HG03103 (cell line): ENCODE results near the gene ABCB11.
"Not testable (repeated sequence)": the region's sequence is repeated elsewhere in the genome, so short reads cannot be mapped to it uniquely, and the experiment has no call there.

Experiments
- ATAC-seq: cut with Tn5 transposase; IDR thresholded peaks from one replicate; pipeline ENCODE4 v1.9.1; 2021; ENCODE audit warnings: low read depth; ENCODE audit not compliant: unreplicated experiment

Gene ABCB11

DNA sequence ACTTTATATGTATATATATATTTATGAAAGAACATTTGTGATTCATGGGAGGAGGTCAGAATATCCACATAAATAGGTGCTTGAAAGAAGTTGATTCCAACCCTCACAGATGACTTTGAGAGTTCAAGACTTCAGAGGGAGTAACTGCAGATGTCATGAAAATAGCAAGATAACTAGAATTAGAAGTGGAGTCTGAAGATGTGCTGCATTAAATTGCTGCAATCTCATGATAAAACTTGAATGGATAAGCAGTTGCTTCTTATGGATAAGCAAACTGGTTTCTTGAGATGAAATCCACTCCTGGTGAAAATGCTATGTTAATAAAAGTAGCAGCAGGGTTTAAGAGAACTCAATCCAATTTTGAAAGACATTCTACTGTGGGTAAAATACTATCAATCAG, 89.8 kb downstream of the ABCB11 start:
- no peak for ATAC-seq

DNA sequence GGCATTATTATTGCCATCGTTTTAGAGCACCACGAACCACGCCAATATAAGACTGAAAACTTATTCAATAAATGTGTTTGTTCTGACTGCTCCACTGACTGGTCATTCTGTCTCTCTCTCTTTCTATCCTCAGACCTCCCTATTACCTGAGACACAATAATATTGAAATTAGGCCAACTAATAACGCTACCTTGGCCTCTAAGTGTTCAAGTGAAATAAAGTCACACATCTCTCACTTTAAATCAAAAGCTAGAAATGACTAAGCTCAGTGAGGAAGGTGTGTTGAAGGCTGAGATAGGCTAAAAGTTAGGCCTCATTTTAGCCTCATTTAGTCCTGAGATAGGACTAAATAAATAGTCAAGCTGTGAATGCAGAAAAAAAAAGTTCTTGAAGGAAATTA, 91.2 kb downstream of the ABCB11 start:
- no peak for ATAC-seq

DNA sequence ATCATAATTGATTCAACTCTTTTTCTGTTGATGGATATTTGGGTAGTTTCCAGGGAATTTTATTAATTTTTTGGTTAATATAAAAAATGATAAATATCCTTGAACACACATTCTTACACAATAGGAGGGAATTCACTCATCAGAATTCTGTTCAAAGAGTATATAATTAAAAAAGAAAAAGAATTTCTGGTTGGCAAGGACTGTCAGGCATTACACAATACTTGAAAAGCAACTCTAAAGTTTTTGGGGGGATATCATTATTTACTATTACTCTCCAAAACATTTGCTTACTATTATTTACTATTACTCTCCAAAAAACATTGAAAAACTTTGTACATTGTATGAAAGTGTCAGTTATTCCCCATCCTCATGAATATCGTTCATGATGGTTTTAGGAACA, 92.1 kb downstream of the ABCB11 start:
- ATAC-seq: no peak

DNA sequence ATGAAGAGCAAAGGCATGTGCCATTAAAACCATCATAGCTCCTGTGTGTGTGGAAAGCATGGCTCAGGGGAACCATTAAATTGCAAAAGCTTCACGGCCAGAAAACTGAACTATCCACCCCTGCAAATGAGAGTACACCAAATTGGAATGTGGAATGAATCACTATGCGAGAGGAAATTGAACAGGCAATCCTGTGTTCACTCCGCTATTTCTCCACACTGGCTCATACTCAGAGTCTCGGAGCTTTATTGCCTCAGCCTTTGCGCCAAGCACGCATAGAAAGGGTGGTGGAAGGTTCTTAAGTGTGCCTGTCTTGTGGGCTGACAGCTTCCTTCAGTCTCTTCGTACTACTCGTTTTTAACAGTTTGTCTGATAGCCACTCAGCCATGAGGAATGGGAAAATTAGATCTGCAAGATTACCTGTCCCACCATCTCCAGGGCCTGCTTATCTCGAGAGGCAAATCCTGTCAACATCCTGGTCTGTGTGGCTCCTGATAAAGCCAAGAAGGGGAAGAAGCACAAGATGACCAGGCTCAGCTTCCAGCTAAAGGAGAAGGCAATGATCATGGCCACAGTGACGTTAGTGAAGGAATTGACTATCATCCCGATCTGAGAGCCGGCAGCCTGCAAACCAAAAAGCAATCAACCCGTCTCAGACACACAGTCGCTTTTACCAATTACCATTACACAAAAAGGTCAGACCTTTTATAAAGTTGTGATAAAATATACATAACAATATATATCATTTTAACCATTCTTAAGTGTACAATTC, 95.1 kb downstream of the ABCB11 start:
- no peak for ATAC-seq

DNA sequence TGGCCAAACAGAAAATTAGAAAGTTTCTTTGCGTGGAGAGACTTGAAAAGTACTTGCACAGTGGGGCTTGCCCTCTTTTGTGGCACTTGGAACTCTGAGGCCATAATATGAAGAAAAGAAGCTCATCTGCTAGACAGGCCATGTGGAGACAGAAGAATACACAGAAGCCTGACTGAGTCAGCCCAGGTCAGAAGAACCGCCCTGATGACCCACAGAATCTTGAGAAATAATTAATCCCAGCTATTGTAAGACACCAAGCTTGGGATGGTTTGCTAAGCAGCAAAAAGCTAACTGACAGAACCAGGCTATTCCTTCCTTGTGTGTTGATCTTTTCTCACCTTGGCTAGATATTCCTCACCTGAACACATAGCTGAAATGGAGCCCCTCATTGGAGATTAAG, 96.3 kb downstream of the ABCB11 start:
- no peak for ATAC-seq

DNA sequence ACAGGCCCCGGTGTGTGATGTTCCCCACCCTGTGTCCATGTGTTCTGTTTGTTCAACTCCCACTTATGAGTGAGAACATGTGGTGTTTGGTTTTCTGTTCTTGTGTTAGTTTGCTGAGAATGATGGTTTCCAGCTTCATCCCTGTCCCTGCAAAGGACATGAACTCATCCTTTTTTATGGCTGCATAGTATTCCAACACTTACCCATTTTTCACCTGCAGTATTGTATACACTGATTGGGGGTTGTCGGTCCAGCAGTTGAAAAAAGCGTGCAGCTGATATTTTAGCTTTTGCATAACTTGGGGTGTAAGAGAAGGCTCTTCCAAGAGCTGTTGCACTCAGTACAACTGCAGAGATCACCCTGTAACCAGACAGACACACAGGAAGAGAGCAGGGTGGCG, 99.0 kb downstream of the ABCB11 start:
- not testable (repeated sequence) for ATAC-seq

DNA sequence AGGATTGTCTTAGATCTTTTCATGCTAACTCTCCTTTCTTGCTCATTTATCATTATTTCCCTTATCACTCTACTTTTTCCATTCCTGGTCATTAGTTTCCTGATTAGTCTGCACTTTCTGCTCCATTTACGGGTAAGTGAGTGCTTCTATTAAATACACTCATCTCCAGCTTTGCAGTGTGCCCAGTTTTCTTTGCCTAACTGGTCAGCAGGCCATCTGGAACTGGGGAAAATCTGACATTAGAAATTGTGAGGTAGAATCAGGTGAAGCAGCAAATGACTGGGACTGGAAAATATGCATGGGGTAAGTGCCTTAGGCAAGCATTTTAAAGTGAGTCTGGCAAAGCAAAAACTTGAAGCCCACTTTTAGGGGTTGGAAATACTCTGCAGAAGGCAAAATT, 100.9 kb downstream of the ABCB11 start:
- ATAC-seq: no peak

DNA sequence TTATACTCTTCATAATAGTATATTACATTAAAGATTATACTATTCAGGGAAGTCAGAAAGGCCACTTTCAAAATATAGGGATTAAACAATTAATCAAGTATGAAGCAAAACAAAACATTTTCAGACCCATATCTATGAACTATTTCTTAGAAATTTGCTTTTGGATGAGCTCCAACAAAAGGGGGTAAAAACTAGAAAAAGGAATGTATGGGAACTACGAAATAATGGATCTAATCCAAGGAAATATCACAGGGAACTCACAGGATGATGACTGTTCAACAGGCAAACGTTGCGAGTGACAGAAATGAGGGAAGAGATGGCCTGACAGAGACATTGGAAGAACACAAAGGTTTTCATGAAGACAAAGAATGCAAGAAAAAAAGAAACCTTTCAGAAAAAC, 102.1 kb downstream of the ABCB11 start:
- no peak for ATAC-seq

DNA sequence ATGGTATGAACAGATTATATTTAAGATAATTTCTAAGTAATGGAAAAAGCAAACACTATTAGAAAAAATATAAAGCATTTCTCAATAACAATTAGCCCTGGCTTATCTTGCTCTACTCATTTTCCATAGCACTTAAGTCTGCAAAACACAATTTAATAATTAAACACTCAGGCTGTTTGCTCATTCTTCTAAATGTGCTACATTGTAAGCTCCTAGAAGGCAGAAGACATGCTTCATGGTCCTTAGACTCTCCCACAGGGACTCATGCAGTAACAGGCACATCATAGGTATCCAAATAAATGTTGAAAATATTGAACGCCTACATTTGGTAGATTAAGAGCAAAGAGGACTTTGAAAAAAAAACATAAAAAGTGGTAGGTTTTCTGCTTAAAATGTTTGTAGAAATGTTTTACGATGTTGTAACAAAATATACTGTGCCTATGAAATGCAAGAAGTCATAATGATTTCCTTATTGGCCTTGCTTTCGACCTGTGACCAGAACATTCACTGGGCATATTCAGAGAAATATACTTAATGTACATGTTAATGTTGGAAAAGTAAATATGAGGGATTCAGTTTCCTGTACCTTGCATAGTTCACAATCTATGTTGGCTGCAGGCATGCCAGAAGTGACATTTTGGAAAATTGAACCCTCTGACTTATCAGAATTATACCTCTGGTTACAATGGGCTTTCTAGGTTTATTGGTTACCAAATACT, 102.9 kb downstream of the ABCB11 start:
- ATAC-seq: no peak

DNA sequence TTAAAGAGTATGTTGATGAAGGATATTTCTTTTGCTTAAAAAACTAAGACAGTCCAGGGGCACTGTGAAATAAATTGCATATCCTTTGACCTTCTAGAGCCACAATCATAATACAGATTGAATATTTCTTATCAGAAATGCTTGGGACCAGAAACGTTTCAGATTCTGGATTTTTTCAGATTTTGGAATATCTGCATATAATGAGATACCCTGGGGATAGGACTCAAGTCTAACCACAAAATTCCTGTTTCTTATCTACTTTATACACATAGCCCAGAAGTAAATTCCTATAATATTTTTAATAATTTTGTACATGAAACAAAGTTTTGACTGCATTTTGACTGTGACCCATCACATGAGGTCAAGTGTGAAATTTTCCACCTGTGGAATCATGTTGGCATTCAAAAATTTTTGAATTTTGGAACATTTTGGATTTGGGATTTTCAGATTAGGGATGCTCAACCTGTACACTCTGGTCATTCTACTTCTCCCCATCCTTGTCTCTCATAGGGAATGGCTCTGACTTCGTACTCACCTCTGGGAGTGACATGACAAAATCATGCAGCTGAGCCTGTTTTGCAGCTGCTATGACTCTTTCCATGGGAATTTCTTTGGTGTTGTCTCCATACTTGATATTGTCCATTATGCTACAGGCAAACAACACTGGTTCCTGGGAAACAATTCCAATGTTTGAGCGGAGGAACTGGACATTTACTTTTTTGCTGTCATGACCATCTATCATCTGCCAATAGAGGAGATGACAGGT, 104.3 kb downstream of the ABCB11 start:
- ATAC-seq: no peak

DNA sequence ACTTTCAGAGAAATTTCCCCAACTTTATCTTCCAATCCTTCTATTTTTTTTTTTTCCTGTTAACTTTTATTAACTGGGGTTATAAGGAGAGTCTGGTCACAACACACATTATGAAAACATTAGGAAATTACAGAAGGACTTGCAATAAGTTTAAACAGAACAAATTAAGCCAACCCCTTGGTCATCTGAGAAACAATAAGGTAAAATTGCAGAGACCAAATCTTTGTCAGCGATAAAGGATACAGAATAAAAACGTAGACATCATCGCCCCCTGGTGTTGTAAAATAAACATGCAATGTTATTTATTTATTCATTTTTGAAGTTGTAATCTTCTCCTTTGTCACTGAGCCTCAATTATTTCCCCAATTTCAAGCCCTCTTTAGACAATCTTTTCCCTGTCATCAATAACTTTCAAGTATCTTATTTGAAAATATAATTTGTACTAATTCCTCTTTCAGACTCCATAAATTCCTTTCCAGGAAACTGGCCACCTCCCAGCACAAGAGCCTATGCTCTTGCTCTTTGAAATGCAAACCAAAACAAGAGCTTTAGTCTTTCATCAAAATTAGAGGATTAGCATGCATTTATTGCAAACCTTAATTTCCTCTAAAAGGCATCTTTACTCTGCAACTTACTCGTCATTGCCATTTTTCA, 110.5 kb downstream of the ABCB11 start:
- ATAC-seq: no peak

DNA sequence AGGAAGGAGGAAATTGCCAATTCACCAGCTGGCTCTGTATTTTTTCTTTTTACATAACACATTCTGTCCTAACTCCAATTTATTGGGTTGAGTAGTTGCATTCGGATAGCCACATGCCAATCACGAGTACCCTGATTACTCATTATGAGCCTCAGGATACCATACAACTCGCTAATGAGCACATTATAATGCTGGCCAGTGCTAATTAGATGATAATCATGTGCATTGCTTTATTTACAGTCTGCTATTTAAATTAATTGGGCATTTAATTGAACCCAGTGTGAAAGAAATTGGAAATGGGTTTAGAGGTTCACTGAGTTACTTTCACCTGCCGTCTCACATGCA, 114.8 kb downstream of the ABCB11 start:
- ATAC-seq: no peak

DNA sequence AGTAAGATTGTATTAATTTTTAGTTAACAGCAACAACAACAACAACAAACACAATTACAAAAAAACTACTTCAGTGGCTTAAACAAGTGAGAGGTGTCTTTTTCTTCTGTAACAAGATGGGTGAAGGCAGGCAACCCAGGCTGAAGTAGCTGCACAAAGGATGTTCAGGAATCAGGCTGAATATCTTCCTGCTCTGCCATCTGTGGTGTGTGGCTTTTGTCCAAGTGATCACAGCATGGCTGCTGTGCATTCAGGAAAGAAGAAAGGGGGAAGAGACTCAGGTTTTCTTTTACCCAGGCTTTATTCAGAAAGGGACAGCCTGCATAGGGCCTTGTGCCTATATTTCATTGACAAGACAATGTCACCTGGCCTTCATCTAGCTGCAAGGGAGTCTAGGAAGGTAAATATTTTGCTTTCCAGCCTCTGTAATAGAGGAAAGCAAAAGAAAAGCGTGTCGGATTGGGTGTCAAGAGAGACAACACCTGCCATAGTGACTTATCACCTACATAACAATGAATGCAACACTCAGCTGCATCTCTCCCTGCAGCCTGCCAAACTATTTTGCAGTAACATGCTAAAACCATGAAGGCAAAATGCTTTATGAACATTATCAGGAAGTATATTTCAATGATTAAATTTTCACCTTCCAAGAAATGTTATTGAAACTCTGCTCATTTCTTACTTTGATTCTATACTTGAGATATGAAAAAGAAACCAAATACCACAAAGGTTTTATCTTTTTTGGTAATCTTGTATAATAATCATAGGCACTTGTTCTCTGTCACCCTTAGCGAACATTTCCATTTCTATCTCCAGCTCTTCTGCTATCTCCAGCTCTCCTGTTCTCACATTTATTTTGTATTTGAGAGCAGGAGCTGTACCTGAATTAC, 115.4 kb downstream of the ABCB11 start:
- ATAC-seq: no peak

DNA sequence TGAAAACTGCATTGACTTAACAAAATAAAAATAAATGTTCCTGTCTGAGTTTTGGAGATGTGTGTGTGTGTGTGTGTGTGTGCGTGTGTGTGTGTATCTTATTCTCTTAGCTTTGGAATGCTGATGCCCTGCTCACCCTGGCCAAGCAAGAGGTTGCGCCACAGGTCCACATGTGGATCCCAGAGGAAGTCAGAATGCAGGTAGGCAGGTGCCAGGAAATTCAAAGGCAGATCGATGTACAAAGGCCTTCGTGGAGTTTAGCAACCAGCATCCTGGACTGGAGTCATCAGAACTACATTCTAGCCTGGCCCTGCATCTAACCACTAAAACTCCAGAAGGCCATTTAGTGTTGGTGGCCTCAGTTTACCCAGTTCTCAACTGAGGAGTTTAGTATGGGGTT, 117.6 kb downstream of the ABCB11 start:
- ATAC-seq: no peak

DNA sequence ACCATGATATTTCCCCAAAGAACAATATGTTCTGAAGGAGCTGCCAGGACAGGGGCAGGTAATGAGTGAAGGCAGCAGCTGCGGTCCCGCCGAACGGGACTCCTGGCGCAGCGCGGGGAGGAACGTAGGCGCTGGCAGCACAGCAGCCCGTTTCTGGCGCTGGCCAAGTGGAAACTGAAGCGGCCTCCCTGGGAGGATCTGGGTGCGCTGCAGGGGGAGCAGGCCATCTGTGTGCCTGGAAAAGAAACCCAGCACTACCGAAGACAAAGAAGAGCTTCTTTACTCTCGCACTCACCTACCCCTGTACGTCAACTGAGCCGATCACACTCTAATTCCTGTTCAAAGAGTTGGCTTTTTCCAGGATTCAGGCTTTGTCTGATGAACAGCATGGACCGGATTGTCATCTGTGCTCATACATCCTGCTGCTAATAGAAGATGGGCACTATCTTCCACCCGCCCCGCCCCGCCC, 118.2 kb downstream of the ABCB11 start:
- no peak for ATAC-seq

DNA sequence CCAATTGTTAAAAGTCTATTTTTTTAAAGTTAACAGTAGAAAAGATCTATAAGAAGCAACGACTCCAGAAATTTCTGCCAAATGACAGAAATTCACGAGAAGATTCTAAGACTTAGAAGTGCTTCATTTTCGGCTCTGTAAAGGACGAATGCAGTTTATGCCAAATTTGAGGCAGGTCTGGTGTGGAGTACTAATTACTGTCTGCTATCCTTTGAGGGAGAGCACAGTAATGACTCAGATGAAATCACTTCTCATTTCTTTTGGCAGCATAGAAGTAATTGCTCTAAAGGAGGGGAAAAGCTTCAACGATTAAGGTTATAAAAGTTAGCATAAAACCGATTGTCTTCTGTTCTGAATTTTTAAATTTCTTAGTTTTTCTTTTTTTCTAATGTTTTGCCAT, 118.7 kb downstream of the ABCB11 start:
- ATAC-seq: no peak

DNA sequence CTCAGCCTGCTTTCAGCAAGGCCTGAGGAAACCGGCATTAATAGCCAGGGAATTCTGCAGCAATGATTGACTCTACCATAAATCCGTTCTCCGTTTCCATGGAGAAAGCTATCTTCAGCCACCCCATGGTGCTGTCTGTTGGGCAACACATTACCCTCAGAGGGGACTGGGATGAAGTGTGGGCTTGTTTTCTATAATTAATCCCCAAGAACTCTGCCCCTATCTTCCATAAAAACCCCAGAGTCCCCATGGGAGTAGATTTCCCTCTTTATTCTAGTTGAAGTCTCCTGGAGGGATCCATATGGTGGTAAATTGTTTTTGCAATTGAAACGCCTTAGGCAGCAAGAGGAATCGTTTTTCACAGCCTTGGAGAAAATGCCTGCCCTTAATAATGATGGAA, 120.8 kb downstream of the ABCB11 start:
- ATAC-seq: no peak

DNA sequence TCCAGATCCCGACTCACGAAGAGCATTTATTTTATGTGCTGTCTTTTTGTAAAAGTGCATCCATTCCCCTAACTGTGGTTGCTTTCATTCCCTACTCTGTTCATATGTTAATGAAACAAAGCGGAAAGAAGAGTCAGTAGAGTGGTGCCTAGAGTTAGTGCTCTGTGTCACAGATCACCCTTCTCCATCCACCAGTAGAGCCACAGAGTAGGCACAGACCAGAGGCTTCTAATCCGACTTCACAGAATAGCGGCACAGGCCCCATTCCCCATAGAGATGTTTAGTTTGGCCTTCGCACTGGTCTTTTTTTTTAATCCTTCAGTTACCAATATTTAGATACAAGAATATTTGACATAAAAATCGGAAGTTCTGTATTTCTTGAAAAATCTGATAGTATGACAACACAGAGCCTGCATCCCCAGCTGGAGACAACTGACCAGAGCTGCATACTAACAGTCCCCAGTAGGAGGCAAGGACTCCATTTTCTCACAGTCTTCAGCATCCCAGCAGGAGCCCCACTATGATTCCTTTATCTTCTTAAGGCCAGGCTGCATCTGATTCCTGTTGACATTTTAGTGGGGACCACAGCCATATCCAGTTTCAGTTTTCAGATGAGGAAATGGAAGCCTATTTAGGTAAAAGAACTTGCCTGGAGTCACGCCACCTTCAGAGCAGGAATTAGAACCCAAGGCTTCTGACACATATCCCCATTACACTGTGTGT, 123.0 kb downstream of the ABCB11 start:
- ATAC-seq: no peak

DNA sequence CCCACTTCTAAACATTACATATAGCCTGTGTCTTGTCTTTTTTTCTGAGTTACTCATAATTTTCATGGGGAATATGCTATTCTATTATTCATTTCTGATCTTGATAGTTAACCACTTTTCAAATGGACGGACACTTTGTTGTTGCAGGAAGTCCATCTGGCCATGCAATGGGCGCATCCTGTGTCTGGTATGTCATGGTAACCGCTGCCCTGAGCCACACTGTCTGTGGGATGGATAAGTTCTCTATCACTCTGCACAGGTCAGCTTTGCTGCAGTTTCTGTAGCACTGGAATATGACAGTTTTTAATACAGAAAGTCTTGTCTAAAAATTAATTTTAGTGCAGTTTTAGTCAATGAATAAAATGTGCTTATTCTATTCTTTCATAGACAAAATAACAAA, 126.8 kb downstream of the ABCB11 start:
- no peak for ATAC-seq
